ENCODE results near the gene DUSP9. TPM values are rescaled to one million over a fixed set of nuclear protein-coding genes. Genes with fewer than 3 reads are reported as not detected.

DUSP9 gene
- total RNA-seq, 1 experiment from 2014 or later = 8.6 TPM

DNA sequence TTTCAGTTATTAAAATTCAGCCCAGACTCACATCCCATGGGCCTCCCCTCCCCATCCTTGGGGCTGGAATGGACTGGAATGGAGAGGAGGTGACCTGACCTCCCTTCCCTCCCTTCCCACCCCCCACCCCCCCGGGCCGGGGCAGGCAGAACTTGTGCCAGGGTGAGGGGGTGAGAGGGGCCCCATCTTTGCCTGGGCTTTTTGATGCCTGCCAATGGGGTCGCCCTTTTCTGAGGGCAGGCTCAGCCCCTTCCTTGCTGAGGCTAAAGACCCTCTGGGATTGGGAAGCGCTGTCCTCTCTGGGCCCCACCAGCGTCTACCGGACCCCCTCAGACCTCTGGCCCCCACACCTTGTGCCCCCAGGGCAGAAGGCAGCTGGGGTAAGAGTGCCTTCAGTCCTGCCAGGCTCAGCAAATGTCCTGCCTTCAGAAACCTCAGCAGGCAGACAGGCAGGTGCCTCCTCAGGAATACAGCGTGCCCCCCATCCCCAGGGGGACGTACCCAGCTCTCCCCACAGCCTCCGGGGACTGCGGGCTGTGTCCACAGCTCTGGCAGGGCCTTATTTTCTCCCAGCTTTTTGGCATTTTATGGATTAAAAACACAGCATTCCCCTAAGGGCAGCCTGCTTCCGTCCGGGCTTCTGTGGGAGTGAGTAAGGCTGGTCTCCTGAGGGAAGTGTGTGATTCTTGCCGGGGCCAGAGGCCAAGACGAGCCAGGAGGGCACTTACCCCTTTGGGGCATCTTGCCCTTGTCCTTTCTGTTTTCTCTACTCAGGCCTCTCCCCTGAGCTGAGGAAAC, 35.5 kb upstream of the DUSP9 start:
- H3K4me3 ChIP-seq = no peak overlapping the region
- no peaks in the 10 kb centered on the region for H3K36me3 ChIP-seq
- DNase-seq = no peak
- no peaks in the 10 kb centered on the region for H3K9me3 ChIP-seq
- peaks cover 3% of the 10 kb centered on the region for H3K27me3 ChIP-seq

GRCh38 chrX:153612413-153612812, 34.6 kb upstream of the DUSP9 start:
- H3K27me3 ChIP-seq = peaks cover 3% of the 10 kb centered on the region
- no peaks in the 10 kb centered on the region for H3K36me3 ChIP-seq
- H3K9me3 ChIP-seq = no peaks in the 10 kb centered on the region
- no peak for DNase-seq
- no peak overlapping the region for H3K4me3 ChIP-seq

DNA sequence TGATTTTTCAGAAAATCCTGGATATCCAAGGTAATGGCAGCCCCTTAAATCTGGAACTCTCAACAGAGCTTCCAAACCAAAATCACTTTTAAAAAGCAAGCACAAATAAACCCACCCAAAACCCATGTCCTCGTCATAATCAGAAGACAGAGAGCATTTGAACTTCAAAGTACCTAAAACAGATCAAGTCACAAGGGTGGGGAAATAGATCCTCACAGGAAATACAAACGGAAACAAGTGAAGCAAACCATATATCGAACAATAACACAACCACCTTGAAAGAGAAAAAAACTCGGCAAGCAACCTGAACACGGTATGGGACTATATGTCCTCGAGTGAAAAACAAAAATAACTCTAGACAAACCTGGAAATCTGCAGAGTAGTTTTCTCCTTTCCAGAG, 32.2 kb upstream of the DUSP9 start:
- no peak for DNase-seq
- H3K27me3 ChIP-seq = peaks cover 3% of the 10 kb centered on the region
- no peaks in the 10 kb centered on the region for H3K36me3 ChIP-seq
- H3K9me3 ChIP-seq = no peaks in the 10 kb centered on the region
- no peak overlapping the region for H3K4me3 ChIP-seq

DNA sequence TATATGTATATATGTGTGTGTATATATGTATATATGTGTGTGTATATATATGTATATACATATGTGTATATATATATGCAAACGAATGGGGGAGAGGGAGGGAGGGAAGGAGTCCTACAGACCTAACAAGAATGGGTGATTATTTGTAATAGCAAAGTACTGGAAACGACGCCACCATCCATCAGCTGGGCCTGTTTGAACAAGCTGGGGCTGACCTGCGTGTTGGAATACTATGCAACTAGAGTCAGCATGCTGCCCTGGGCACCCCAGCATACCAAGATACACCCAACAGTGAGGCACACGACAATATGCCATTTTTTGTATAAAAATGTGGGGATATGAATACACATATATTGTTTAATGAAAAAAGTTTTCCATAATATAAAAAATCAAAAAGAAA, 26.4 kb upstream of the DUSP9 start:
- H3K4me3 ChIP-seq = no peak overlapping the region
- H3K27me3 ChIP-seq = no peaks in the 10 kb centered on the region
- no peaks in the 10 kb centered on the region for H3K9me3 ChIP-seq
- no peaks in the 10 kb centered on the region for H3K36me3 ChIP-seq
- DNase-seq = no peak

- no peaks in the 10 kb centered on the region for H3K36me3 ChIP-seq
- H3K27me3 ChIP-seq = no peaks in the 10 kb centered on the region
Measured at GRCh38 chrX:153621949-153622598, 24.9 kb upstream of the DUSP9 start.

DNA sequence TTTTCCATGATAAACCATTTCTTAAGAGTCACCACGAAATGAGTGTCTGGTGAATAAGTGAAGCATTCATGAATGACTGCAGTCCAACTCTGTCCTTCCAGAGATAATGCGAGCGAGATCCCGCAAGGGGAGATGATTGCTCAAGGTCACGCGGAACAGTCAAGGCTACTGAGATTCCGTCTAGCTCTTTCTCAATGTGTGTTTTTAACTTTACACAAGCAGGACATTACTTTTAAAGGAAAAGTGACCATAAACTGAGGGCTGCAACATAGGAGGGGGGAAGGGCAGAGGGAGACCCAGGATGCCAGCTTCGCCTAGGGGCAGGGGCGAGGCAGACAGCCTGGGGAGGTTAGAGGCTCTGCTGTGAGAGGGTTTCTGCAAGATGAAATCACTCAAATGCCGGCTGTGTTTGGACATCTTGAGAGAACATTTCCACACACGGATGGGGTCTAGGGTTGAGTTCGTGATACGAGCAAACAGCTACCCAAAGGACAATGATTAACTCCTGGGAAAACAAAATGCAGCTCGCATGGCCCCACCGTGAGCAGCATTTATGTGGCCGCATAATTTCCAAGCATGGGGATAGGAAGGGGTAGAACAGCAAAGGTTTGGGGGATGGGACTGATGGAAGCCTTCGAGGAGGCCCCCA, 24.2 kb upstream of the DUSP9 start:
- H3K4me3 ChIP-seq = no peak overlapping the region
- H3K9me3 ChIP-seq = no peaks in the 10 kb centered on the region
- H3K36me3 ChIP-seq = no peaks in the 10 kb centered on the region
- H3K27me3 ChIP-seq = no peaks in the 10 kb centered on the region
- no peak for DNase-seq

More at GRCh38 chrX:153621949-153622598, 24.9 kb upstream of the DUSP9 start:
- no peaks in the 10 kb centered on the region for H3K9me3 ChIP-seq
- no peak for DNase-seq
- no peak overlapping the region for H3K4me3 ChIP-seq

- H3K27me3 ChIP-seq = no peaks in the 10 kb centered on the region
- no peak overlapping the region for H3K4me3 ChIP-seq
- H3K36me3 ChIP-seq = no peaks in the 10 kb centered on the region
- no peak for DNase-seq
- H3K9me3 ChIP-seq = no peaks in the 10 kb centered on the region
Measured at GRCh38 chrX:153623310-153624029, 23.5 kb upstream of the DUSP9 start.

GRCh38 chrX:153624196-153625091, 22.6 kb upstream of the DUSP9 start:
- no peaks in the 10 kb centered on the region for H3K36me3 ChIP-seq
- no peak for DNase-seq
- no peak overlapping the region for H3K4me3 ChIP-seq
- H3K27me3 ChIP-seq = no peaks in the 10 kb centered on the region
- H3K9me3 ChIP-seq = no peaks in the 10 kb centered on the region

GRCh38 chrX:153625271-153626024, 21.6 kb upstream of the DUSP9 start:
- Histone ChIP-seq H3K27me3 (no peaks in the 10 kb centered on the region), H3K4me3 (no peak overlapping the region), H3K9me3 (no peaks in the 10 kb centered on the region), H3K36me3 (no peaks in the 10 kb centered on the region)
- no peak for DNase-seq

DNA sequence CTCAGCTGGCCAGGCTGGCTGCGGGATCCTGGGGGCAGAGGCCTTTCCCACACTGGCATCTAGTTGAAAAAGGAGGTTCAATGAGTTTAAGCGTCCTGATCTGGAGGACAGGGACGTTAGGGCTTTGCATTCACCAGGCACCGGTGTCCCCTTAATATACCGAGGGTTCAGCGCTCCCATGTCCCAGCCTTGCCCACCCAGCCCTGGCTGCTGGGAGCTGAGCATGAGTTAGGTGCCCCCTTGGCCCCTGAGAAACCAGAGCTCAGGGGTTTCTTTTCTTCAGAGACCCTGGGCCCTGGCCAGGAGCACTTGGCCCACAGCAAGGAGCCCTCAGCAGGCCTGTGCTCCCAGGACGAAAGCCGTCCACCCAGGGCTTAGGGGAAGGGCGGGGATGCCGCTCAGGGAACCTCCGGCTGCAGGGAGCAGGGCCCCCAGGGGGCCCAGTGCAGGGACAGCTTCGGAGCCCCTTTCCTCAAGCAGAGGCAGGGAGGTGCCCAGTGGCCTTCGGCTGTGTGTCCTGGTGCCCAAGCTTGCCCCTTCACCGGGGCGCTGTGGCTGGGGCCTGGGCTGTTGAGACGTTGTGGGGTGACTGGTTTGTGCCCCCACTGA, 20.9 kb upstream of the DUSP9 start:
- Histone ChIP-seq H3K4me3 (no peak overlapping the region), H3K9me3 (no peaks in the 10 kb centered on the region), H3K27me3 (no peaks in the 10 kb centered on the region), H3K36me3 (no peaks in the 10 kb centered on the region)
- no peak for DNase-seq

GRCh38 chrX:153626863-153627674, 19.9 kb upstream of the DUSP9 start:
- H3K9me3 ChIP-seq = no peaks in the 10 kb centered on the region
- no peak for DNase-seq
- H3K4me3 ChIP-seq = no peak overlapping the region
- H3K27me3 ChIP-seq = no peaks in the 10 kb centered on the region
- no peaks in the 10 kb centered on the region for H3K36me3 ChIP-seq

GRCh38 chrX:153627675-153628111, 19.3 kb upstream of the DUSP9 start:
- Histone ChIP-seq H3K36me3 (no peaks in the 10 kb centered on the region), H3K9me3 (no peaks in the 10 kb centered on the region), H3K27me3 (no peaks in the 10 kb centered on the region), H3K4me3 (no peak overlapping the region)
- DNase-seq = no peak

DNA sequence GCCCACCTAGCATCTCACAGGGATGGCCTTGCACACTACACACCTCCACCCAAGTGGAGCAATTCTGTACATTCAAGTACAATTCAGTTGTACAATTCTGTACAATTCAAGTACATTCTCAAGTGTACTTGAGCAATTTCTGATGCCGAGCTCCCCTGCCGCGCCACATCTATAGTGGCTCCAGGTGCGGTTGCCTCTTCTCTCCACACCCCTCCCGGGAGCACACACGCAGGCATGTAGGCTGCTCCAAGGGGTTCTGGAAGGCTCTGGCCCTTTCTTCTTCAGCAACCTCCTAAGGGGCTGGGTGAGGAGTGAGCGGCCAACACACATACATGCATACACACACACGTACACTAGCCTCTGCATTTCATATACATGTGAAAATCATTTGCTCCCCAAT, 18.9 kb upstream of the DUSP9 start:
- Histone ChIP-seq H3K9me3 (no peaks in the 10 kb centered on the region), H3K27me3 (no peaks in the 10 kb centered on the region), H3K36me3 (no peaks in the 10 kb centered on the region), H3K4me3 (no peak overlapping the region)
- no peak for DNase-seq

GRCh38 chrX:153628665-153629064, 18.3 kb upstream of the DUSP9 start:
- Histone ChIP-seq H3K36me3 (no peaks in the 10 kb centered on the region), H3K4me3 (no peak overlapping the region), H3K27me3 (no peaks in the 10 kb centered on the region), H3K9me3 (no peaks in the 10 kb centered on the region)
- DNase-seq = no peak
